AG09309 (cell line): ENCODE data around the gene AJAP1.

Experiments used
- DNase-seq: peaks from one replicate; pipeline ENCODE4 v3.0.0-alpha.2; 2010; ENCODE audit warnings: low read depth
- H3K4me3 ChIP-seq: 2 replicates; pipeline ENCODE4 v1.5.1; 2011; ENCODE audit warnings: mild to moderate bottlenecking, low read depth, low read length, moderate library complexity; ENCODE audit not compliant: control insufficient read depth
- CTCF ChIP-seq: IDR thresholded peaks from 2 replicates; pipeline ENCODE4 v1.5.1; 2011; ENCODE audit warnings: mild to moderate bottlenecking, low read depth, low read length, inconsistent platforms; ENCODE audit not compliant: insufficient read depth, control insufficient read depth; ENCODE audit errors: missing control alignments

AJAP1 gene

GRCh38 chr1:4762146-4762545, 107.7 kb downstream of the AJAP1 start:
- TF ChIP-seq CTCF = no peak
- DNase-seq = no peak
- H3K4me3 ChIP-seq = no peak overlapping the region

- no peak for DNase-seq
- no peak overlapping the region for H3K4me3 ChIP-seq
- no peak for TF ChIP-seq CTCF
Observed at GRCh38 chr1:4767308-4767707, 112.9 kb downstream of the AJAP1 start.

GRCh38 chr1:4768553-4768952, 114.1 kb downstream of the AJAP1 start:
- no peak for TF ChIP-seq CTCF
- no peak for DNase-seq

GRCh38 chr1:4769516-4770280, 115.3 kb downstream of the AJAP1 start:
- DNase-seq = no peak
- TF ChIP-seq CTCF = no peak
- no peak overlapping the region for H3K4me3 ChIP-seq

More at GRCh38 chr1:4768553-4768952, 114.1 kb downstream of the AJAP1 start:
- no peak overlapping the region for H3K4me3 ChIP-seq

GRCh38 chr1:4770713-4771112, 116.3 kb downstream of the AJAP1 start:
- no peak for DNase-seq
- TF ChIP-seq CTCF = no peak
- H3K4me3 ChIP-seq = no peak overlapping the region

GRCh38 chr1:4771267-4771666, 116.9 kb downstream of the AJAP1 start:
- no peak for DNase-seq
- no peak for TF ChIP-seq CTCF
- H3K4me3 ChIP-seq = no peak overlapping the region

GRCh38 chr1:4771721-4772120, 117.3 kb downstream of the AJAP1 start:
- TF ChIP-seq CTCF = no peak
- DNase-seq = no peak
- no peak overlapping the region for H3K4me3 ChIP-seq
